ENCODE results near the gene RC3H2. TPM values are rescaled to one million over a fixed set of nuclear protein-coding genes. Genes with fewer than 3 reads are reported as not detected.

RC3H2 gene
- total RNA-seq, 4 donors from 2014 or later, result 38.4 to 68.2 (median 41.9) TPM

- no peaks in the 10 kb centered on the region for H3K9me3 ChIP-seq
- H3K27me3 ChIP-seq, result no peaks in the 10 kb centered on the region
- no peak for DNase-seq (ENCODE audit: low spot score in 2 of 2)
- H3K36me3 ChIP-seq, result peaks cover 0 to 22% (median 0%) of the 10 kb centered on the region in 3 donors
- H3K27ac ChIP-seq, result no peak overlapping the region
- H3K4me3 ChIP-seq, result no peak overlapping the region
- WGBS, 2 donors, result 87 to 93% methylated on average over 5 of the region's 5 CpGs
- TF ChIP-seq, protein P1, sequence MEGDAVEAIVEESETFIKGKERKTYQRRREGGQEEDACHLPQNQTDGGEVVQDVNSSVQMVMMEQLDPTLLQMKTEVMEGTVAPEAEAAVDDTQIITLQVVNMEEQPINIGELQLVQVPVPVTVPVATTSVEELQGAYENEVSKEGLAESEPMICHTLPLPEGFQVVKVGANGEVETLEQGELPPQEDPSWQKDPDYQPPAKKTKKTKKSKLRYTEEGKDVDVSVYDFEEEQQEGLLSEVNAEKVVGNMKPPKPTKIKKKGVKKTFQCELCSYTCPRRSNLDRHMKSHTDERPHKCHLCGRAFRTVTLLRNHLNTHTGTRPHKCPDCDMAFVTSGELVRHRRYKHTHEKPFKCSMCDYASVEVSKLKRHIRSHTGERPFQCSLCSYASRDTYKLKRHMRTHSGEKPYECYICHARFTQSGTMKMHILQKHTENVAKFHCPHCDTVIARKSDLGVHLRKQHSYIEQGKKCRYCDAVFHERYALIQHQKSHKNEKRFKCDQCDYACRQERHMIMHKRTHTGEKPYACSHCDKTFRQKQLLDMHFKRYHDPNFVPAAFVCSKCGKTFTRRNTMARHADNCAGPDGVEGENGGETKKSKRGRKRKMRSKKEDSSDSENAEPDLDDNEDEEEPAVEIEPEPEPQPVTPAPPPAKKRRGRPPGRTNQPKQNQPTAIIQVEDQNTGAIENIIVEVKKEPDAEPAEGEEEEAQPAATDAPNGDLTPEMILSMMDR (IDR thresholded peaks at IDR 0.05), result no peak
- TF ChIP-seq EP300 (IDR thresholded peaks at IDR 0.05), result no peak
- no peak for TF ChIP-seq POLR2A (IDR thresholded peaks at IDR 0.05)
- H3K4me1 ChIP-seq, result peaks cover 0 to 41% (median 18%) of the 10 kb centered on the region in 4 donors
Observed at GRCh38 chr9:122936464-122936863, 31.3 kb upstream of the RC3H2 start.

DNA sequence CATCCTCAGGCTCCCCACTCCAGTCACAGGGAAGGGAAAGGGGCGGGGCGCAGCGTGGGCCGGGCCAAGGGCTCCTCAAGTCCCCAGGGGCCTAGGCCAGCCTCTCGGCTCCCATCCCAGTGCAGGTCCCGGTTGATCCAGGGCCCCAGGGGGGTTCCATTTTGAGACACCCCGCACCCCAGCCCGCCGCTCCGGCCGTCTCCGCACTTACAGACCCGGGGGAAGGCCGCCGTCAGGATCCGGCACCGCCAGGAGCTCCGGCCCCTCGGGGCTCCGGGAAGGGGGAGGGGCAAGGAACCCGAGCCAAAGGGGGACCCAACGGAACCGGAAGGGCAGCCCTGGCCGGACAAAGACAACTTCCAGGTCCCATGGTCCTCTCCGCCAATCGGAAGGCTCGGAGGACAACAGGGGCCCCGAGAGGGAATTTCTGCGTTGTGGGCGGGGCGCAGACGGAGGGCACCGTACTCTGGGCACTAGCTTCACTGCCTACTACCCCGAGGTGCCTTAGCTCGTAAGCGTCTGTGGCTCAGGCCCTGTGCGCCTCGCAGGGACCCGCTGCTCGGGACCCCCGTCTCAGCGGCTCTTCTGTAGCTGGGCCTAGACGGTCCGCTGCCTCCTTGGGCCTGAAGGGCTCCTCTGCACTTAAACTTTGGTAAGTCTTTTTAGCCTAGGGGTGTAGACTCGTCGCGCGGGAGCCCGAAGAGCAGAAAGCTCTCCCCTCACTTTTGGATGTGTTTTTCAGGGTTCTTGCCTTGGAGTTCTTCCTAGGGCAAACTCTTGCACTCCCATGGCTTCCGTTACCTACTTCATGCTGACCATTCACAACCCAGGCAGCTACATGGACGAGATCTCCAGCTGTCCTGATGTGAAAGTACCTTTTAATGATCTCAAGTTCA lies 26.3 kb upstream of the RC3H2 start, which contains the start of gene ZBTB26:
Gene ZBTB26, minus strand, starts transcription at position 287 of the 896 bp plus-strand sequence. CDS start 11,578 bp downstream, outside the sequence.
- no peaks in the 10 kb centered on the region for H3K27me3 ChIP-seq
- H3K4me1 ChIP-seq, result peaks cover 0 to 44% (median 25%) of the 10 kb centered on the region in 4 donors
- DNase-seq (ENCODE audit: low spot score in 2 of 2), result peak; percentile 87
- WGBS, 2 donors, result 0 to 1% methylated on average over 26 to 30 of the region's 51 CpGs
- TF ChIP-seq EP300 (IDR thresholded peaks at IDR 0.05) (peak; percentile 80 to 84), POLR2A (IDR thresholded peaks at IDR 0.05) (peak in 1 of 2 donors; percentile 50)
- TF ChIP-seq, protein P1 (IDR thresholded peaks at IDR 0.05), result peak in 1 of 5 experiments; percentile 20
- H3K4me3 ChIP-seq, result peak within 1 kb of the TSS; percentile 65 to 83 (median 68)
- peak within 1 kb of the TSS; percentile 64 to 90 (median 88) for H3K27ac ChIP-seq
- no peaks in the 10 kb centered on the region for H3K9me3 ChIP-seq
- H3K36me3 ChIP-seq, result peaks cover 0 to 3% (median 0%) of the 10 kb centered on the region in 3 donors

- peak overlapping the region; percentile 64 to 90 (median 88) for H3K27ac ChIP-seq
- peaks cover 0 to 43% (median 25%) of the 10 kb centered on the region in 4 donors for H3K4me1 ChIP-seq
- no peaks in the 10 kb centered on the region for H3K27me3 ChIP-seq
- WGBS, 2 donors, result 15 to 19% methylated on average over 9 to 10 of the region's 10 CpGs
- no peaks in the 10 kb centered on the region for H3K9me3 ChIP-seq
- H3K4me3 ChIP-seq, result peak overlapping the region; percentile 65 to 83 (median 68)
- H3K36me3 ChIP-seq, result no peaks in the 10 kb centered on the region
- no peak for DNase-seq (ENCODE audit: low spot score in 2 of 2)
- TF ChIP-seq EP300 (IDR thresholded peaks at IDR 0.05) (no peak), POLR2A (IDR thresholded peaks at IDR 0.05) (no peak)
- TF ChIP-seq, protein P1 (IDR thresholded peaks at IDR 0.05), result no peak
Observed at GRCh38 chr9:122930541-122931225, 25.5 kb upstream of the RC3H2 start.

GRCh38 chr9:122929796-122930354 lies 24.7 kb upstream of the RC3H2 start:
- no peak overlapping the region for H3K27ac ChIP-seq
- no peaks in the 10 kb centered on the region for H3K36me3 ChIP-seq
- no peaks in the 10 kb centered on the region for H3K27me3 ChIP-seq
- WGBS, 2 donors, result 79 to 86% methylated on average over 1 of the region's 1 CpG
- TF ChIP-seq, protein P1 (IDR thresholded peaks at IDR 0.05), result no peak
- no peaks in the 10 kb centered on the region for H3K9me3 ChIP-seq
- no peak for DNase-seq (ENCODE audit: low spot score in 2 of 2)
- no peak overlapping the region for H3K4me3 ChIP-seq
- peaks cover 0 to 36% (median 25%) of the 10 kb centered on the region in 4 donors for H3K4me1 ChIP-seq

All from tibial nerve (tissue), 4 donors.